ENCODE data around the gene CCDC60. TPM values are rescaled to one million over a fixed set of nuclear protein-coding genes. Genes with fewer than 3 reads are reported as not detected.

The CCDC60 gene
- total RNA-seq, 1 experiment from 2014 or later, result not detected

DNA sequence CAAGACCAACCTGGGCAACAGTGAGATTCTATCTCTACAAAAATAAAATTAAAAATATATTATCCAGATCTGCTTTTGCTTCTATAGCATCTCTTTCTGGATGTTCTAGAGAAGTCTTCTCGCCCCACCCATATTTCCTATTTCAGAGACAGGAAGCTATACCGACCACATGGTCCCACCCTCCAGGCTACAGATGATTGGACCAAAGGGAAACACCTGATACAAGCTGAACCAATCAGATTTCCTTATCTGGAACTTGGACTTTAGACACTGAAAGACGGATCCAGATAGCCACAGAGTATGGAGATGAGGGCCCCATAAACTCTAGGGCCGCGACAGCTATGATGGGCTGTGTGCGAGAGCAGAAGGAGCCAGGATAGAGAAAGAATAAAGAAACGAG, 48.7 kb downstream of the CCDC60 start:
- no peaks in the 10 kb centered on the region for H3K79me2 ChIP-seq (ENCODE audit: insufficient read depth, low read length)
- intact Hi-C loops (cut with micrococcal nuclease), result no loop called here
- POLR2A ChIA-PET, result no interaction called here
- DNase-seq (ENCODE audit: low read depth, low spot score) (no peak), ATAC-seq (no peak)
- H3K9me2 ChIP-seq (ENCODE audit: insufficient read depth), result no peaks in the 10 kb centered on the region
- BruUV-seq (replicated peaks), result no TSS peak
- H3K9ac ChIP-seq (ENCODE audit: low read length), result no peak overlapping the region
- peaks cover 15% of the 10 kb centered on the region; the same call in 1 of the 2 replicates for H3K27me3 ChIP-seq (ENCODE audit: insufficient read depth, low read length)
- H3K4me3 ChIP-seq (replicated peaks in 1 of 2; ENCODE audit: low read depth in 1 of 2, low read length in 2 of 2), result no peak overlapping the region
- CTCF ChIA-PET, result interaction anchor here (1.4 kb wide), 1 partner anchor 61 kb away, joined by 3 read pairs; no protein-coding TSS in a partner anchor
- no peaks in the 10 kb centered on the region for H4K20me1 ChIP-seq (ENCODE audit: insufficient read depth)
- no peak overlapping the region for H3K27ac ChIP-seq (ENCODE audit: low read depth, low read length)
- H2AFZ ChIP-seq (ENCODE audit: low read depth, low read length, poor library complexity, severe bottlenecking), result no peak overlapping the region
- RAD21 ChIA-PET (ENCODE audit: low non-redundant PET in 1 of 2, low total read pairs in 2 of 2, uncharacterized antibody in 2 of 2, unreplicated experiment in 2 of 2), result no interaction called here
- no peaks in the 10 kb centered on the region for H3K9me3 ChIP-seq (ENCODE audit: control insufficient read depth in 1 of 2, insufficient read depth in 1 of 2, low read depth in 1 of 2, low read length in 2 of 2)
- H3K4me1 ChIP-seq (ENCODE audit: control insufficient read depth in 1 of 2, insufficient read depth in 2 of 2, low read length in 2 of 2), result no peaks in the 10 kb centered on the region
- no peak overlapping the region for H3K4me2 ChIP-seq (ENCODE audit: low read length)
- TF ChIP-seq, protein P1, sequence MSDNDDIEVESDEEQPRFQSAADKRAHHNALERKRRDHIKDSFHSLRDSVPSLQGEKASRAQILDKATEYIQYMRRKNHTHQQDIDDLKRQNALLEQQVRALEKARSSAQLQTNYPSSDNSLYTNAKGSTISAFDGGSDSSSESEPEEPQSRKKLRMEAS (IDR thresholded peaks at IDR 0.05), result no peak
- TF ChIP-seq SRF (IDR thresholded peaks at IDR 0.05; ENCODE audit: low read depth), result no peak
- no peak for TF ChIP-seq CEBPB (IDR thresholded peaks at IDR 0.05; ENCODE audit: low read depth)
- TF ChIP-seq SIN3A (IDR thresholded peaks at IDR 0.05; ENCODE audit: low read depth), result no peak
- TF ChIP-seq YY1 (IDR thresholded peaks at IDR 0.05; ENCODE audit: extremely low read depth, insufficient replicate concordance, low read depth, low read length), result no peak
- no peak for TF ChIP-seq EGR1 (IDR thresholded peaks at IDR 0.05; ENCODE audit: low read depth)
- no peak for TF ChIP-seq POLR2AphosphoS5 (IDR thresholded peaks at IDR 0.05; ENCODE audit: low read depth, low read length)
- no peak for TF ChIP-seq POLR2A (IDR thresholded peaks at IDR 0.05; ENCODE audit: borderline replicate concordance, extremely low read depth, insufficient read depth, insufficient read length)
- no peak for TF ChIP-seq FOSL1 (IDR thresholded peaks at IDR 0.05; ENCODE audit: low read depth)
- TF ChIP-seq TCF7L2 (IDR thresholded peaks at IDR 0.05; ENCODE audit: borderline replicate concordance, extremely low read depth, insufficient read depth, insufficient read length), result no peak
- no peak for TF ChIP-seq JUND (IDR thresholded peaks at IDR 0.05)
- TF ChIP-seq ELF1 (IDR thresholded peaks at IDR 0.05; ENCODE audit: borderline replicate concordance, low read depth), result no peak
- TF ChIP-seq ATF3 (IDR thresholded peaks at IDR 0.05), result no peak
- TF ChIP-seq ZFX (IDR thresholded peaks at IDR 0.05), result no peak
- no peak for TF ChIP-seq SP1 (IDR thresholded peaks at IDR 0.05; ENCODE audit: low read depth)
- no peak for TF ChIP-seq EZH2phosphoT487 (IDR thresholded peaks at IDR 0.05; ENCODE audit: borderline replicate concordance)
- no peaks in the 10 kb centered on the region for H3K36me3 ChIP-seq (ENCODE audit: control insufficient read depth in 1 of 2, insufficient read depth in 2 of 2, low read length in 2 of 2)

All from HCT116 (cell line).